Endothelial cell of hepatic sinusoid (primary cell): Measurements from ENCODE around the gene UQCRC1.

Experiments
- in situ Hi-C: cut with HindIII; loops from 2 replicates; pipeline ENCODE4 v1.10.0; 2017; ENCODE audit warnings: low sequenced_read_pairs

UQCRC1 gene

GRCh38 chr3:48581621-48582481 is 27.6 kb downstream of the UQCRC1 start:
- in situ Hi-C loops: no loop called here

GRCh38 chr3:48576647-48577046 is 32.8 kb downstream of the UQCRC1 start:
- in situ Hi-C loops: no loop called here

GRCh38 chr3:48575366-48575765 is 34.1 kb downstream of the UQCRC1 start:
- in situ Hi-C loops: no loop called here

- in situ Hi-C loops: no loop called here
Measured at GRCh38 chr3:48573973-48574585, 35.4 kb downstream of the UQCRC1 start.

GRCh38 chr3:48572517-48572916 is 36.9 kb downstream of the UQCRC1 start:
- in situ Hi-C loops: no loop called here

GRCh38 chr3:48571938-48572337 is 37.5 kb downstream of the UQCRC1 start:
- in situ Hi-C loops: no loop called here

GRCh38 chr3:48569808-48570450 is 39.5 kb downstream of the UQCRC1 start:
- in situ Hi-C loops: no loop called here

GRCh38 chr3:48569400-48569799 is 40.0 kb downstream of the UQCRC1 start:
- in situ Hi-C loops: no loop called here

- in situ Hi-C loops: no loop called here
Measured at GRCh38 chr3:48568476-48568875, 41.0 kb downstream of the UQCRC1 start.

GRCh38 chr3:48567500-48567899 is 41.9 kb downstream of the UQCRC1 start:
- in situ Hi-C loops: no loop called here

GRCh38 chr3:48567090-48567489 is 42.4 kb downstream of the UQCRC1 start:
- in situ Hi-C loops: no loop called here

- in situ Hi-C loops: no loop called here
Measured at GRCh38 chr3:48566401-48566760, 43.1 kb downstream of the UQCRC1 start.

GRCh38 chr3:48565591-48566400 is 43.6 kb downstream of the UQCRC1 start:
- in situ Hi-C loops: no loop called here

GRCh38 chr3:48565186-48565585 is 44.3 kb downstream of the UQCRC1 start:
- in situ Hi-C loops: no loop called here

- in situ Hi-C loops: no loop called here
Measured at GRCh38 chr3:48564667-48565066, 44.8 kb downstream of the UQCRC1 start.

GRCh38 chr3:48564022-48564421 is 45.4 kb downstream of the UQCRC1 start:
- in situ Hi-C loops: no loop called here

GRCh38 chr3:48563382-48563918 is 46.0 kb downstream of the UQCRC1 start, which contains the start of gene UCN2:
Gene UCN2, minus strand, starts transcription at chr3:48563781. Its CDS starts 657 bp downstream, at chr3:48563124.
- in situ Hi-C loops: no loop called here

GRCh38 chr3:48562367-48563095 is 46.9 kb downstream of the UQCRC1 start:
- in situ Hi-C loops: no loop called here

GRCh38 chr3:48561045-48561736 is 48.3 kb downstream of the UQCRC1 start:
- in situ Hi-C loops: no loop called here

- in situ Hi-C loops: no loop called here
Measured at GRCh38 chr3:48560648-48561018, 48.8 kb downstream of the UQCRC1 start.
